Measurements from ENCODE around the gene DNAI4.

The DNAI4 gene

GRCh38 chr1:66834926-66835325, 89.7 kb downstream of the DNAI4 start:
- Histone ChIP-seq H3K4me3 (ENCODE audit: severe bottlenecking) (no peak overlapping the region), H3K27me3 (ENCODE audit: insufficient read depth, poor library complexity, severe bottlenecking) (no peaks in the 10 kb centered on the region), H3K27ac (ENCODE audit: poor library complexity, severe bottlenecking) (no peak overlapping the region), H3K36me3 (ENCODE audit: low read depth) (no peaks in the 10 kb centered on the region), H3K4me1 (ENCODE audit: insufficient read depth, poor library complexity, severe bottlenecking) (peaks cover 11% of the 10 kb centered on the region), H3K9me3 (ENCODE audit: severe bottlenecking) (no peaks in the 10 kb centered on the region)
- DNase-seq (ENCODE audit: low spot score) (no peak), ATAC-seq (ENCODE audit: low read depth) (peak; percentile 29; the same call in 1 of the 3 replicates)
- TF ChIP-seq CTCF (IDR thresholded peaks at IDR 0.05; ENCODE audit: poor library complexity, severe bottlenecking): no peak

- Histone ChIP-seq H3K4me3 (ENCODE audit: severe bottlenecking) (no peak overlapping the region), H3K36me3 (ENCODE audit: low read depth) (no peaks in the 10 kb centered on the region), H3K9me3 (ENCODE audit: severe bottlenecking) (no peaks in the 10 kb centered on the region), H3K27me3 (ENCODE audit: insufficient read depth, poor library complexity, severe bottlenecking) (no peaks in the 10 kb centered on the region), H3K4me1 (ENCODE audit: insufficient read depth, poor library complexity, severe bottlenecking) (peaks cover 11% of the 10 kb centered on the region), H3K27ac (ENCODE audit: poor library complexity, severe bottlenecking) (no peak overlapping the region)
- ATAC-seq (ENCODE audit: low read depth) (no peak), DNase-seq (ENCODE audit: low spot score) (no peak)
- TF ChIP-seq CTCF (IDR thresholded peaks at IDR 0.05; ENCODE audit: poor library complexity, severe bottlenecking): no peak
These were observed 91.5 kb downstream of the DNAI4 start for GRCh38 chr1:66833112-66833511.

- DNase-seq (ENCODE audit: low spot score) (no peak), ATAC-seq (ENCODE audit: low read depth) (peak; percentile 86)
- H3K4me3 ChIP-seq (ENCODE audit: severe bottlenecking): no peak overlapping the region
- TF ChIP-seq CTCF (IDR thresholded peaks at IDR 0.05; ENCODE audit: poor library complexity, severe bottlenecking): no peak
- H3K4me1 ChIP-seq (ENCODE audit: insufficient read depth, poor library complexity, severe bottlenecking): peaks cover 11% of the 10 kb centered on the region
- H3K9me3 ChIP-seq (ENCODE audit: severe bottlenecking): no peaks in the 10 kb centered on the region
- no peaks in the 10 kb centered on the region for H3K27me3 ChIP-seq (ENCODE audit: insufficient read depth, poor library complexity, severe bottlenecking)
- no peaks in the 10 kb centered on the region for H3K36me3 ChIP-seq (ENCODE audit: low read depth)
- no peak overlapping the region for H3K27ac ChIP-seq (ENCODE audit: poor library complexity, severe bottlenecking)
These were observed 93.0 kb downstream of the DNAI4 start for GRCh38 chr1:66831529-66832239.

GRCh38 chr1:66824771-66825170, 99.9 kb downstream of the DNAI4 start:
- H3K4me3 ChIP-seq (ENCODE audit: severe bottlenecking): no peak overlapping the region
- DNase-seq (ENCODE audit: low spot score): no peak

More at GRCh38 chr1:66824771-66825170, 99.9 kb downstream of the DNAI4 start:
- ATAC-seq (ENCODE audit: low read depth): no peak
- no peak overlapping the region for H3K27ac ChIP-seq (ENCODE audit: poor library complexity, severe bottlenecking)
- H3K4me1 ChIP-seq (ENCODE audit: insufficient read depth, poor library complexity, severe bottlenecking): no peaks in the 10 kb centered on the region
- H3K36me3 ChIP-seq (ENCODE audit: low read depth): no peaks in the 10 kb centered on the region
- no peaks in the 10 kb centered on the region for H3K27me3 ChIP-seq (ENCODE audit: insufficient read depth, poor library complexity, severe bottlenecking)
- H3K9me3 ChIP-seq (ENCODE audit: severe bottlenecking): no peaks in the 10 kb centered on the region
- no peak for TF ChIP-seq CTCF (IDR thresholded peaks at IDR 0.05; ENCODE audit: poor library complexity, severe bottlenecking)

Measured in RWPE2 (cell line).